GM12864 (cell line): ENCODE data around the gene NCOA7.
A peak's percentile ranks its signal among the peaks of the same experiment; 100 is the strongest.
"Not testable (repeated sequence)": the region's sequence is repeated elsewhere in the genome, so short reads cannot be mapped to it uniquely, and the experiment has no call there.

ENCODE experiments used
- DNase-seq: peaks from one replicate; pipeline ENCODE4 v3.0.0-alpha.2; 2011; ENCODE audit warnings: low read depth
- H3K4me3 ChIP-seq: 2 replicates; pipeline ENCODE4 v1.5.1; 2011; ENCODE audit warnings: mild to moderate bottlenecking, low read depth, low read length, control low read depth
- CTCF ChIP-seq: IDR thresholded peaks from 2 replicates; pipeline ENCODE4 v1.5.1; 2011; ENCODE audit warnings: low read depth, mild to moderate bottlenecking, moderate library complexity, low read length, control low read depth, inconsistent platforms; ENCODE audit errors: missing control alignments

NCOA7 gene

DNA sequence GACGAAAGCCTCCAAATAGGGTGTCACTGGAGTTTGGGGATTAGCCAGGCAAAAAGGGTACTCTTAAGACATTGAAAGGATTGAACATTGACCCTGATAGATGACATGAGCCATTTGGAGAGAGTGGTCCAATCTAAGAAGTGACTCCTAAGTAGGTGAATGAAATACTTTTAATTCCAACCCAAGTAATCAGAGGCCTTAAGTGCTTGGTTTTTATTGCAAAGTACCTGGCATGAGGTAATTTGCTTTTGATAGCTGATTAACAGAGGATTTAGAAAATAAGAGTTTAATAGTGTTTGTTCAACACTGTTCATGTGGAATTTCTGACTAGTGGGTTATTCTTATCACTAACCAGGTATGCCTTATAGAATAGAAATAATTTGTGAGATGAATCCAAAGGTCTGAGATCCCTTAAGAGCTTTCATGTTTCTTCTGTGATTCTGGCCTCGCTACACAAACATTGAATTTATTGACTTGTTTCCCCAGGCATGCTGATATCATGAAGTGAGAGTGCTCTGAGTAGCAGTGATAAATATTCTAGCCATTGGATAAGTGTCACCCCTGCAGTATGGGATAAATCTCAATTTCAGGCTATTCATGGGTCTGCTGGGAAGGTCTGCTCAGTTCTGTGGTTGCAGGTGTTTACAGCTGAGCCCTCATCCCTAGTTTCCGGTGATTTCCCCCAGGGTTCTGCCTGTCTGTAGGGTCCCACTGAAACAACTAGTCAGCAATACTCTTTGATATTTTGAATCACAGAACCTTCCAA lies 6.5 kb downstream of the NCOA7 start:
- no peak for TF ChIP-seq CTCF
- no peak overlapping the region for H3K4me3 ChIP-seq

GRCh38 chr6:125797886-125798444 lies 7.2 kb downstream of the NCOA7 start:
- no peak overlapping the region; the same call in 1 of the 2 replicates for H3K4me3 ChIP-seq
- DNase-seq = no peak

More for the DNA sequence above, 6.5 kb downstream of the NCOA7 start:
- no peak for DNase-seq

DNA sequence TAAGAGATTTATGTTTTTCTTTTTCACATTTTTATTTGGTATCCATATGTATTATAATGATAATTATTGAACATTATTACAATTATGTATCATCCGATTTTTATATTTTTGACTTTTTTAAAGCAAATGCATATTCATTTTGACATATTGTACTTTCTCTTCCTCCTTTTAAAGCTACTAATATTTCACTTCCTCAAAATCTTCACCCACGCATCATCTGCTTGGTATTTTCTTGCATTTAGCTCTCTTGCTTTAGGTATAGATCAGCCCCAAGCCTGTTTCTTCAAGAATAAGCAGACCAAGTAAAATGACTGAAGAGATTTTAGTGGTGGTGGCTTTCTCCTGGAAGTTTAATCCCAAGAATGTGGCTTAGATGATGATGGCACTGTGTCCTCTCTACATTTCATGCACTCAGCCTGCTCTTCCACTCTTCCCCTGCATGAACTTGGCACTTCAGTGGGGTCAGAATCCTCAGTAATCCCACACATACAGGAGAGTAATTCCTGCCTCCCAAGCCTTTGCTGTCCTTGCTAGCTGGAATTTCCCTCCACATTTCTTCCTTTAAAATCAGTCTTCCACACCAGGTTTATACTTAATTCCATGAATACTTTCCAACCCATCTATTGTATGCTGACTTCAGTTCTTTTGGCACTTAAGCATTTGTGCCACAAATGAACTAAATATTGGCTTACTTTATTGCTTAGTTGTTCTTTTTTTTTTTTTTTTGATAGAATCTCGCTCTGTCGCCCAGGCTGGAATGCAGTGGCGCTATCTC lies 8.2 kb downstream of the NCOA7 start:
- peak; percentile 85 for DNase-seq
- no peak for TF ChIP-seq CTCF
- H3K4me3 ChIP-seq = no peak overlapping the region

More at GRCh38 chr6:125797886-125798444, 7.2 kb downstream of the NCOA7 start:
- no peak for TF ChIP-seq CTCF

DNA sequence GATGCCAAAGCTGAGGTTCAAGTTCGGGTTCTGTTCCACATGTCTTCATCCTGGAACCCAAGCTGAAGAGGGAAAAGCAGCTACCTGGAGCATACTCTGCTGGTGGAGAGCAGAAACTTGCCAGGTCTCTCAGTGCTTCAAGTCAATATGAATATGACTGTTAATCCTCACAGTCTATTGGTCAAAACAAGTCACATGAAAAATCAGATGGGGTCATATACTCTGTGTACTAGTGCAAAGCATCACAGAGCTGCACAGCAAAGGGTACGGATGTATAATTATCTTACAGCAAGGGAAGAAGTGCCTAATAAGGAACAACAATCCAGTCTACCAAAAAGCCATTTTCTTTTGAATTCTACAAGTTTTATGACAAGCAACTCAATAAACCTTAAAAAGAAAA lies 11.6 kb downstream of the NCOA7 start:
- no peak for DNase-seq
- no peak overlapping the region for H3K4me3 ChIP-seq
- no peak for TF ChIP-seq CTCF

- DNase-seq = no peak
- no peak overlapping the region for H3K4me3 ChIP-seq
- no peak for TF ChIP-seq CTCF
These were observed 12.2 kb downstream of the NCOA7 start for GRCh38 chr6:125802943-125803377.

- DNase-seq = no peak
- no peak overlapping the region for H3K4me3 ChIP-seq
- TF ChIP-seq CTCF = no peak
These were observed 13.5 kb downstream of the NCOA7 start for GRCh38 chr6:125804264-125804663.

DNA sequence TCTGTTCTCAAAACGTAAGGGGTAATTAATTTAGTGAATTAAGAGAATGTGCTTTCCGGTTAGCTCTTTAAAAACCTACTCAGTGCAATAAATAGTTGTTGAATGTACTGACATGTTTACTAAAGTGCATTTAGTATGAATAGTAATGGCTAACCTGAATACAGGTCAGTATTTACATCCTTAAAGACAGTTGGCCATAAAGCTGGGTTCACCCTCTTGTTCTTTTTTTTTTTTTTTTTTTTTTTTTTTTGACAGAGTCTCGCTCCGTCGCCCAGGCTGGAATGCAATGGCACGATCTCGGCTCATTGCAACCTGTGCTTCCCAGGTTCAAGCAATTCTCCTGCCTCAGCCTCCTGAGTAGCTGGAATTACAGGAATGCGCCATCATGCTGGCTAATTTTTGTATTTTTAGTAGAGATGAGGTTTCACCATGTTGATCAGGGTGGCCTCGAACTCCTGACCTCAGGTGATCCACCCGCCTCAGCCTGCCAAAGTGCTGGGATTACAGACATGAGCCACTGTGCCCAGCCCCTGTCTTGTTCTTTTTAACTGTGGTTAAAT lies 14.2 kb downstream of the NCOA7 start:
- not testable (repeated sequence) for DNase-seq, H3K4me3 ChIP-seq
